ENCODE results near the gene STARD4. TPM values are rescaled to one million over a fixed set of nuclear protein-coding genes. Genes with fewer than 3 reads are reported as not detected.
A peak's percentile ranks its signal among the peaks of the same experiment; 100 is the strongest.

Gene STARD4, protein sequence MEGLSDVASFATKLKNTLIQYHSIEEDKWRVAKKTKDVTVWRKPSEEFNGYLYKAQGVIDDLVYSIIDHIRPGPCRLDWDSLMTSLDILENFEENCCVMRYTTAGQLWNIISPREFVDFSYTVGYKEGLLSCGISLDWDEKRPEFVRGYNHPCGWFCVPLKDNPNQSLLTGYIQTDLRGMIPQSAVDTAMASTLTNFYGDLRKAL
- total RNA-seq: 45.2 and 49.1 TPM in 2 replicates

DNA sequence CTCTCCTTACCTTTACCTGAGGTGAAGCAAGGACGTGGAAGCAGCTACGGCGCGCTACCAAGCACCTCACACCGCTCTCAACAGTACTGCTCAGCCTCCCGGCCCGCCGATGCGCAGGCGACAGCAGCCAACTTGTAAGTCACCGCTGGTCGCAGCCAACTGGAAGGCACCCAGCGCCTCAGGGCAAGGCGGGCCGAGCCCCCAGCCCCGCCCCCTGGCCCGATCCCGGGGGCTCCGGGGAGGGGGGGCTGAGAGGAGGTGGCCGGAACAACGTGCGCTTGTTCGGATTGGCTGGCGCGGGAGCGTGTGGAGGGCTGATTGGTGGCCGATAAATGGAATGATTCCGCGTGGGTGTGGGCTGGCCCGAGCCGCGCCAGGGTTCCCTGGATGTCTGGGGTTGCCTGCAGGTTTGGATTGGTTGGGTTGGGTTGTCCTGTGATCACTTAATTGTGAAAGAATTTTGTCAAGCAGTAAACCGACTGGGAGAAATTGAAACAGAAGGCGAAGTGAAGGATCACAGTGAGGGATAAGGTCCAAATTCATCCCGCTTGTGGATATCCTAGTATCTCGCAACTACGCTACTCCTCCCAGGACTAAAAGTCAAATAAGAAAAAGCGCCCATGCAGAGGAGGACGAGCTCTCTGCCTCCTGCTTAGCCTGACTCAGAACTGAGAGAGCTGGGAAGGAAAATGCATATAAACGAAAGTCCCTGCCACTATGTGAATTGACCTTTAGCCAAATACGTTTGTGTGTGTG, at the start of gene STARD4:
TSS of gene STARD4 (minus strand) at position 161 of the 756 bp plus-strand sequence. CDS start 5,102 bp downstream, outside the sequence.
- TF ChIP-seq, protein P1, sequence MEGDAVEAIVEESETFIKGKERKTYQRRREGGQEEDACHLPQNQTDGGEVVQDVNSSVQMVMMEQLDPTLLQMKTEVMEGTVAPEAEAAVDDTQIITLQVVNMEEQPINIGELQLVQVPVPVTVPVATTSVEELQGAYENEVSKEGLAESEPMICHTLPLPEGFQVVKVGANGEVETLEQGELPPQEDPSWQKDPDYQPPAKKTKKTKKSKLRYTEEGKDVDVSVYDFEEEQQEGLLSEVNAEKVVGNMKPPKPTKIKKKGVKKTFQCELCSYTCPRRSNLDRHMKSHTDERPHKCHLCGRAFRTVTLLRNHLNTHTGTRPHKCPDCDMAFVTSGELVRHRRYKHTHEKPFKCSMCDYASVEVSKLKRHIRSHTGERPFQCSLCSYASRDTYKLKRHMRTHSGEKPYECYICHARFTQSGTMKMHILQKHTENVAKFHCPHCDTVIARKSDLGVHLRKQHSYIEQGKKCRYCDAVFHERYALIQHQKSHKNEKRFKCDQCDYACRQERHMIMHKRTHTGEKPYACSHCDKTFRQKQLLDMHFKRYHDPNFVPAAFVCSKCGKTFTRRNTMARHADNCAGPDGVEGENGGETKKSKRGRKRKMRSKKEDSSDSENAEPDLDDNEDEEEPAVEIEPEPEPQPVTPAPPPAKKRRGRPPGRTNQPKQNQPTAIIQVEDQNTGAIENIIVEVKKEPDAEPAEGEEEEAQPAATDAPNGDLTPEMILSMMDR (conservative IDR thresholded peaks at IDR 0.05; ENCODE audit: low read depth, low read length): no peak
- H3K4me3 ChIP-seq (ENCODE audit: low read depth, low read length): peak within 1 kb of the TSS; percentile 86
- DNase-seq (ENCODE audit: low read depth): peak; percentile 88

GRCh38 chr5:111559680-111560079, 47.3 kb upstream of the STARD4 start:
- TF ChIP-seq, protein P1 (conservative IDR thresholded peaks at IDR 0.05; ENCODE audit: low read depth, low read length): no peak
- H3K4me3 ChIP-seq (ENCODE audit: low read depth, low read length): no peak overlapping the region
- DNase-seq (ENCODE audit: low read depth): no peak

DNA sequence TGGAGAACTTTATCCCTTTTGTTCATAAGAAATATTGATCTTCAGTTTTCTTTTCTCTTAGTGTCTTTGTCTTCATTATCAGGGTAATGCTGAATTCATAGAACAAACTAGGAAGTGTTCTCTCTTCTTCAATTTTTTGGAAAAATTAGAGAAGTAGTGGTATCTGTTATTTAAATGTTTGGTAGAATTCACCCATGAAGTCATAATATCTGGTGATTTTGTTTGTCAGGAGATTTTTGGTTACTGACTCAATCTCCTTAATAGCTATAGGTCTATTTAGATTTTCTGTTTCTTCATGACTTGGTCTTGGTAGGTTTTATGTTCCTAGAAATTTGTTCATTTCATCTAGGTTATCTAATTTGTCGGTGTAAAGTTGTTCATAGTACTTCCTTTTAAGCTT, 45.4 kb upstream of the STARD4 start:
- no peak for DNase-seq (ENCODE audit: low read depth)
- TF ChIP-seq, protein P1 (conservative IDR thresholded peaks at IDR 0.05; ENCODE audit: low read depth, low read length): no peak
- no peak overlapping the region for H3K4me3 ChIP-seq (ENCODE audit: low read depth, low read length)

GRCh38 chr5:111557111-111557510, 44.8 kb upstream of the STARD4 start:
- H3K4me3 ChIP-seq (ENCODE audit: low read depth, low read length): no peak overlapping the region
- DNase-seq (ENCODE audit: low read depth): no peak

GRCh38 chr5:111556501-111556900, 44.2 kb upstream of the STARD4 start:
- no peak overlapping the region for H3K4me3 ChIP-seq (ENCODE audit: low read depth, low read length)
- TF ChIP-seq, protein P1 (conservative IDR thresholded peaks at IDR 0.05; ENCODE audit: low read depth, low read length): no peak
- DNase-seq (ENCODE audit: low read depth): no peak

More at GRCh38 chr5:111557111-111557510, 44.8 kb upstream of the STARD4 start:
- TF ChIP-seq, protein P1 (conservative IDR thresholded peaks at IDR 0.05; ENCODE audit: low read depth, low read length): no peak

DNA sequence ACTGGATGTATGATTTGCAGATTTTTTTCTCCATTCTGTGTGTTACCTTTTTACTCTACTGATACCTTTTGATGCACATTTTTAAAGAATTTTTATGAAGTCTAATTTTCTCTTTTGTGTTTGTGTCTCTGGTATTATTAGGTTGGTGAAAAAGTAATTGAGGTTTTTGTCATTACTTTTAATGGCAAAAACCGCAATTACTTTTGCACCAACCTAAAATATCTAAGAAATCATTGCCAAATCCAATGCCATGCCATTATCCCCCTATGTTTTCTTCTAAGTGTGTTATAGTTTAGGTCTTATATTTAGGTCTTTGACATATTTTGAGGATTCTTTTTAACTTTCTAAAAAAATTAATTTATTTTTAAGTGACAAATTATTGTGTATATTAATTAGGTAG, 43.4 kb upstream of the STARD4 start:
- TF ChIP-seq, protein P1 (conservative IDR thresholded peaks at IDR 0.05; ENCODE audit: low read depth, low read length): no peak
- no peak overlapping the region for H3K4me3 ChIP-seq (ENCODE audit: low read depth, low read length)
- DNase-seq (ENCODE audit: low read depth): no peak

Data from epithelial cell of proximal tubule (primary cell).